ENCODE data around the gene MPC2. TPM values are rescaled to one million over a fixed set of nuclear protein-coding genes. Genes with fewer than 3 reads are reported as not detected.
"Not testable (repeated sequence)": the region's sequence is repeated elsewhere in the genome, so short reads cannot be mapped to it uniquely, and the experiment has no call there.

Gene MPC2
- total and polyA plus RNA-seq, 4 donors, result 32.8 to 56.4 (median 49.4) TPM

DNA sequence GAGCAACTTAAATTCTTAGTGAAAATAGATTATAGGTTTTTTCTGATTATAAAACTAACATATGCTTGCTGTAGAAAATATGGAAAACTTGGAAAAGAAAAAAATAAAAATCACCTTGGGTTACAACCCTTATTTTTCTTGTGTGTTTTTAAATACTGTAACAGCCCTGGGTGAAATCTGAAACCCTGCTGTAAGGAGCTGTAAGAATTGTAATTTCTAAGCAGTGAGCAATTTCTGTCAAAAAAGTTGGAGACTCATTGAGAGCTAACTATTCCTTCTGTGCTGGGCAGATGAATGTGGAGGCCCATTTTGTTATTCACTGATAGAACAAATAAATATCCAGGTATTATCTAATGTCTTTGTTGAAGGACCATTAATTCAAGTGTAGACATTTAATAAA, 65.5 kb downstream of the MPC2 start:
- no peaks in the 10 kb centered on the region for H3K9me3 ChIP-seq (ENCODE audit: control insufficient read depth in 4 of 4, insufficient read depth in 3 of 4, low read length in 3 of 4)
- ATAC-seq (ENCODE audit: insufficient read depth, low FRiP score) (no peak), DNase-seq (no peak)
- H3K36me3 ChIP-seq (ENCODE audit: control insufficient read depth in 4 of 4, insufficient read depth in 4 of 4, low read length in 4 of 4), result no peaks in the 10 kb centered on the region
- no peak overlapping the region for H3K27ac ChIP-seq (ENCODE audit: low read depth in 1 of 2, low read length in 1 of 2)
- TF ChIP-seq CTCF (IDR thresholded peaks at IDR 0.05; ENCODE audit: control extremely low read depth, extremely low read depth), result no peak
- no peaks in the 10 kb centered on the region for H3K27me3 ChIP-seq (ENCODE audit: control insufficient read depth in 3 of 3, insufficient read depth in 3 of 3, low read length in 2 of 3)
- H3K4me3 ChIP-seq, result no peak overlapping the region
- H3K4me1 ChIP-seq (ENCODE audit: control insufficient read depth in 5 of 5, insufficient read depth in 5 of 5, low read length in 5 of 5), result no peaks in the 10 kb centered on the region
- no peak overlapping the region for H3K9ac ChIP-seq (ENCODE audit: insufficient read depth in 1 of 2, low read length in 2 of 2)

- WGBS, 2 donors, result 66 to 70% methylated on average over 16 of the region's 16 CpGs
- H3K9me3 ChIP-seq (ENCODE audit: control insufficient read depth in 4 of 4, insufficient read depth in 3 of 4, low read length in 3 of 4); H3K4me1 ChIP-seq (ENCODE audit: control insufficient read depth in 5 of 5, insufficient read depth in 5 of 5, low read length in 5 of 5); H3K9ac ChIP-seq (ENCODE audit: insufficient read depth in 1 of 2, low read length in 2 of 2); ATAC-seq (ENCODE audit: insufficient read depth, low FRiP score); H3K4me3 ChIP-seq; H3K27me3 ChIP-seq (ENCODE audit: control insufficient read depth in 3 of 3, insufficient read depth in 3 of 3, low read length in 2 of 3); H3K36me3 ChIP-seq (ENCODE audit: control insufficient read depth in 4 of 4, insufficient read depth in 4 of 4, low read length in 4 of 4); H3K27ac ChIP-seq (ENCODE audit: low read depth in 1 of 2, low read length in 1 of 2): not testable (repeated sequence)
- peak in 1 of 3 donors; percentile 7 for DNase-seq
These were observed 67.5 kb downstream of the MPC2 start for GRCh38 chr1:167869157-167870001.

GRCh38 chr1:167866739-167867414, 70.0 kb downstream of the MPC2 start:
- H3K9ac ChIP-seq (ENCODE audit: insufficient read depth in 1 of 2, low read length in 2 of 2); H3K36me3 ChIP-seq (ENCODE audit: control insufficient read depth in 4 of 4, insufficient read depth in 4 of 4, low read length in 4 of 4); DNase-seq; H3K9me3 ChIP-seq (ENCODE audit: control insufficient read depth in 4 of 4, insufficient read depth in 3 of 4, low read length in 3 of 4); H3K4me3 ChIP-seq; H3K27me3 ChIP-seq (ENCODE audit: control insufficient read depth in 3 of 3, insufficient read depth in 3 of 3, low read length in 2 of 3); ATAC-seq (ENCODE audit: insufficient read depth, low FRiP score); H3K4me1 ChIP-seq (ENCODE audit: control insufficient read depth in 5 of 5, insufficient read depth in 5 of 5, low read length in 5 of 5); H3K27ac ChIP-seq (ENCODE audit: low read depth in 1 of 2, low read length in 1 of 2): not testable (repeated sequence)
- WGBS, 2 donors, result 93 to 98% methylated on average over 8 of the region's 8 CpGs

Other genes starting within 250 kb of the MPC2 start
- gene MPZL1, start 215.1 kb downstream of the MPC2 start, total RNA-seq, result 100 to 1,000 TPM in 1 of 2 donors, 10 to 100 TPM in 1; 89.9 to 116 TPM
- gene MPZL1, start 215.1 kb downstream of the MPC2 start, polyA plus RNA-seq, result 10 to 100 TPM; 25.3 to 64.1 TPM
- gene ADCY10, start 22.9 kb downstream of the MPC2 start, total RNA-seq, result under 1 TPM in 1 of 2 donors, not detected in 1; 0.09 TPM
- under 1 TPM; 0.06 to 0.10 TPM for gene ADCY10, start 22.9 kb downstream of the MPC2 start, polyA plus RNA-seq
- gene DCAF6, start 389 bp downstream of the MPC2 start, total RNA-seq, result 100 to 1,000 TPM in 1 of 2 donors, 10 to 100 TPM in 1; 35.7 to 120 TPM
- 10 to 100 TPM; 19.7 to 20.8 TPM for gene DCAF6, start 389 bp downstream of the MPC2 start, polyA plus RNA-seq
- 10 to 100 TPM in 1 of 2 donors, 1 to 10 TPM in 1; 8.4 to 15.0 TPM for gene GPR161, start 199.9 kb upstream of the MPC2 start, total RNA-seq
- 1 to 10 TPM; 2.8 to 3.0 TPM for gene GPR161, start 199.9 kb upstream of the MPC2 start, polyA plus RNA-seq
- gene TIPRL, start 241.9 kb upstream of the MPC2 start, total RNA-seq, result 10 to 100 TPM; 26.4 to 38.4 TPM
- gene TIPRL, start 241.9 kb upstream of the MPC2 start, polyA plus RNA-seq, result 10 to 100 TPM; 14.2 to 17.1 TPM

Measured in lung (tissue), 12 donors.